ENCODE results near the gene CERT1.

The CERT1 gene

GRCh38 chr5:75463726-75464125 is 47.7 kb downstream of the CERT1 start:
- H3K4me1 ChIP-seq (ENCODE audit: control insufficient read depth, low read depth, low read length), result peaks cover 31% of the 10 kb centered on the region
- no peak overlapping the region for H3K18ac ChIP-seq (ENCODE audit: low read length)
- no peak overlapping the region for H4K5ac ChIP-seq (ENCODE audit: low read length)
- no peak overlapping the region for H3K23ac ChIP-seq (ENCODE audit: low read length)
- H3K27me3 ChIP-seq (ENCODE audit: insufficient read depth, low read length, poor library complexity), result no peaks in the 10 kb centered on the region
- no peak overlapping the region for H3K4ac ChIP-seq (ENCODE audit: low read depth, low read length)
- no peak overlapping the region for H2BK15ac ChIP-seq (replicated peaks; ENCODE audit: low read depth)
- no peak for DNase-seq
- H3K9ac ChIP-seq (ENCODE audit: low read length), result no peak overlapping the region
- no peak overlapping the region for H4K8ac ChIP-seq (ENCODE audit: low read depth, low read length)
- no peak overlapping the region for H3K56ac ChIP-seq (ENCODE audit: low read length)
- H3K4me2 ChIP-seq (ENCODE audit: low read length), result no peak overlapping the region
- peak overlapping the region; percentile 27 for H3K27ac ChIP-seq (ENCODE audit: low read depth, low read length)
- no CpG with 5 or more reads among the region's 2 CpGs for WGBS (ENCODE audit: extremely low coverage, insufficient coverage, low lambda C conversion rate)
- H3K4me3 ChIP-seq (ENCODE audit: low read length), result no peak overlapping the region
- H2BK120ac ChIP-seq (ENCODE audit: low read depth, low read length), result peak overlapping the region; percentile 46
- peaks cover 6% of the 10 kb centered on the region for H3K79me1 ChIP-seq (ENCODE audit: low read length)
- H2AK5ac ChIP-seq (ENCODE audit: low read length), result no peak overlapping the region
- peaks cover 7% of the 10 kb centered on the region for H3K79me2 ChIP-seq (ENCODE audit: control insufficient read depth, insufficient read depth, low read length)
- peak overlapping the region; percentile 8 for H2BK5ac ChIP-seq (ENCODE audit: low read length)
- H3K36me3 ChIP-seq (ENCODE audit: control insufficient read depth, insufficient read depth, low read length), result no peaks in the 10 kb centered on the region

GRCh38 chr5:75461679-75462078 is 49.8 kb downstream of the CERT1 start:
- H3K23ac ChIP-seq (ENCODE audit: low read length), result no peak overlapping the region
- no peak overlapping the region for H2BK120ac ChIP-seq (ENCODE audit: low read depth, low read length)
- no peak overlapping the region for H2AK5ac ChIP-seq (ENCODE audit: low read length)
- no peak overlapping the region for H3K9ac ChIP-seq (ENCODE audit: low read length)
- H4K5ac ChIP-seq (ENCODE audit: low read length), result no peak overlapping the region
- no peaks in the 10 kb centered on the region for H3K79me1 ChIP-seq (ENCODE audit: low read length)
- WGBS (ENCODE audit: extremely low coverage, insufficient coverage, low lambda C conversion rate), result no CpG with 5 or more reads among the region's 1 CpG
- H3K36me3 ChIP-seq (ENCODE audit: control insufficient read depth, insufficient read depth, low read length), result no peaks in the 10 kb centered on the region
- H4K8ac ChIP-seq (ENCODE audit: low read depth, low read length), result no peak overlapping the region
- peaks cover 2% of the 10 kb centered on the region for H3K79me2 ChIP-seq (ENCODE audit: control insufficient read depth, insufficient read depth, low read length)
- H3K18ac ChIP-seq (ENCODE audit: low read length), result no peak overlapping the region
- no peak overlapping the region for H3K4me3 ChIP-seq (ENCODE audit: low read length)
- no peak overlapping the region for H3K4ac ChIP-seq (ENCODE audit: low read depth, low read length)
- H2BK15ac ChIP-seq (replicated peaks; ENCODE audit: low read depth), result no peak overlapping the region
- no peak overlapping the region for H3K27ac ChIP-seq (ENCODE audit: low read depth, low read length)
- DNase-seq, result no peak
- no peaks in the 10 kb centered on the region for H3K27me3 ChIP-seq (ENCODE audit: insufficient read depth, low read length, poor library complexity)
- peaks cover 25% of the 10 kb centered on the region for H3K4me1 ChIP-seq (ENCODE audit: control insufficient read depth, low read depth, low read length)
- H3K4me2 ChIP-seq (ENCODE audit: low read length), result no peak overlapping the region
- no peak overlapping the region for H2BK5ac ChIP-seq (ENCODE audit: low read length)
- no peak overlapping the region for H3K56ac ChIP-seq (ENCODE audit: low read length)

- Histone ChIP-seq H2BK15ac (replicated peaks; ENCODE audit: low read depth) (peak overlapping the region; percentile 27), H3K79me2 (ENCODE audit: control insufficient read depth, insufficient read depth, low read length) (peaks cover 2% of the 10 kb centered on the region), H3K27me3 (ENCODE audit: insufficient read depth, low read length, poor library complexity) (no peaks in the 10 kb centered on the region), H3K4me2 (ENCODE audit: low read length) (no peak overlapping the region), H2BK120ac (ENCODE audit: low read depth, low read length) (no peak overlapping the region), H3K23ac (ENCODE audit: low read length) (no peak overlapping the region), H3K27ac (ENCODE audit: low read depth, low read length) (no peak overlapping the region), H3K4ac (ENCODE audit: low read depth, low read length) (no peak overlapping the region), H3K9ac (ENCODE audit: low read length) (no peak overlapping the region), H2AK5ac (ENCODE audit: low read length) (no peak overlapping the region), H3K18ac (ENCODE audit: low read length) (no peak overlapping the region), H2BK5ac (ENCODE audit: low read length) (no peak overlapping the region), H3K56ac (ENCODE audit: low read length) (peak overlapping the region; percentile 31), H3K79me1 (ENCODE audit: low read length) (no peaks in the 10 kb centered on the region), H3K4me1 (ENCODE audit: control insufficient read depth, low read depth, low read length) (peaks cover 21% of the 10 kb centered on the region), H3K4me3 (ENCODE audit: low read length) (no peak overlapping the region), H4K5ac (ENCODE audit: low read length) (no peak overlapping the region), H3K36me3 (ENCODE audit: control insufficient read depth, insufficient read depth, low read length) (no peaks in the 10 kb centered on the region), H4K8ac (ENCODE audit: low read depth, low read length) (no peak overlapping the region)
- no CpG with 5 or more reads among the region's 8 CpGs for WGBS (ENCODE audit: extremely low coverage, insufficient coverage, low lambda C conversion rate)
- no peak for DNase-seq
Observed at GRCh38 chr5:75460942-75461610, 50.4 kb downstream of the CERT1 start.

- Histone ChIP-seq H2BK5ac (ENCODE audit: low read length) (no peak overlapping the region), H2BK15ac (replicated peaks; ENCODE audit: low read depth) (no peak overlapping the region), H2AK5ac (ENCODE audit: low read length) (no peak overlapping the region), H3K4me2 (ENCODE audit: low read length) (no peak overlapping the region), H3K27ac (ENCODE audit: low read depth, low read length) (no peak overlapping the region), H3K9ac (ENCODE audit: low read length) (no peak overlapping the region), H3K23ac (ENCODE audit: low read length) (no peak overlapping the region), H3K18ac (ENCODE audit: low read length) (no peak overlapping the region), H3K4me3 (ENCODE audit: low read length) (no peak overlapping the region), H2BK120ac (ENCODE audit: low read depth, low read length) (no peak overlapping the region), H3K4ac (ENCODE audit: low read depth, low read length) (no peak overlapping the region), H3K27me3 (ENCODE audit: insufficient read depth, low read length, poor library complexity) (no peaks in the 10 kb centered on the region), H4K8ac (ENCODE audit: low read depth, low read length) (no peak overlapping the region), H3K4me1 (ENCODE audit: control insufficient read depth, low read depth, low read length) (peaks cover 18% of the 10 kb centered on the region), H3K79me2 (ENCODE audit: control insufficient read depth, insufficient read depth, low read length) (peaks cover 2% of the 10 kb centered on the region), H3K36me3 (ENCODE audit: control insufficient read depth, insufficient read depth, low read length) (no peaks in the 10 kb centered on the region), H3K79me1 (ENCODE audit: low read length) (no peaks in the 10 kb centered on the region), H3K56ac (ENCODE audit: low read length) (no peak overlapping the region), H4K5ac (ENCODE audit: low read length) (no peak overlapping the region)
- WGBS (ENCODE audit: extremely low coverage, insufficient coverage, low lambda C conversion rate), result no CpG with 5 or more reads among the region's 2 CpGs
- no peak for DNase-seq
Observed at GRCh38 chr5:75460532-75460931, 50.9 kb downstream of the CERT1 start.

GRCh38 chr5:75457691-75458090 is 53.7 kb downstream of the CERT1 start:
- no peaks in the 10 kb centered on the region for H3K27me3 ChIP-seq (ENCODE audit: insufficient read depth, low read length, poor library complexity)
- H3K4me1 ChIP-seq (ENCODE audit: control insufficient read depth, low read depth, low read length), result peaks cover 4% of the 10 kb centered on the region

GRCh38 chr5:75457161-75457560 is 54.3 kb downstream of the CERT1 start:
- H3K27ac ChIP-seq (ENCODE audit: low read depth, low read length), result no peak overlapping the region
- no peak overlapping the region for H2BK120ac ChIP-seq (ENCODE audit: low read depth, low read length)
- no peak overlapping the region for H3K9ac ChIP-seq (ENCODE audit: low read length)
- no peaks in the 10 kb centered on the region for H3K36me3 ChIP-seq (ENCODE audit: control insufficient read depth, insufficient read depth, low read length)
- H4K8ac ChIP-seq (ENCODE audit: low read depth, low read length), result no peak overlapping the region
- H2AK5ac ChIP-seq (ENCODE audit: low read length), result no peak overlapping the region
- no peak overlapping the region for H2BK5ac ChIP-seq (ENCODE audit: low read length)
- no peak overlapping the region for H3K56ac ChIP-seq (ENCODE audit: low read length)
- H3K18ac ChIP-seq (ENCODE audit: low read length), result no peak overlapping the region
- no peak overlapping the region for H3K4me2 ChIP-seq (ENCODE audit: low read length)
- no peak overlapping the region for H3K4ac ChIP-seq (ENCODE audit: low read depth, low read length)
- WGBS (ENCODE audit: extremely low coverage, insufficient coverage, low lambda C conversion rate), result no CpG with 5 or more reads among the region's 1 CpG
- no peaks in the 10 kb centered on the region for H3K27me3 ChIP-seq (ENCODE audit: insufficient read depth, low read length, poor library complexity)
- no peak overlapping the region for H3K4me3 ChIP-seq (ENCODE audit: low read length)
- H3K23ac ChIP-seq (ENCODE audit: low read length), result no peak overlapping the region
- no peak for DNase-seq
- H2BK15ac ChIP-seq (replicated peaks; ENCODE audit: low read depth), result no peak overlapping the region
- no peaks in the 10 kb centered on the region for H3K79me1 ChIP-seq (ENCODE audit: low read length)
- no peaks in the 10 kb centered on the region for H3K79me2 ChIP-seq (ENCODE audit: control insufficient read depth, insufficient read depth, low read length)
- H3K4me1 ChIP-seq (ENCODE audit: control insufficient read depth, low read depth, low read length), result peaks cover 3% of the 10 kb centered on the region
- no peak overlapping the region for H4K5ac ChIP-seq (ENCODE audit: low read length)

More at GRCh38 chr5:75457691-75458090, 53.7 kb downstream of the CERT1 start:
- Histone ChIP-seq H3K56ac (ENCODE audit: low read length) (no peak overlapping the region), H2BK5ac (ENCODE audit: low read length) (no peak overlapping the region), H3K36me3 (ENCODE audit: control insufficient read depth, insufficient read depth, low read length) (no peaks in the 10 kb centered on the region), H3K23ac (ENCODE audit: low read length) (no peak overlapping the region), H3K9ac (ENCODE audit: low read length) (no peak overlapping the region), H3K4ac (ENCODE audit: low read depth, low read length) (no peak overlapping the region), H3K27ac (ENCODE audit: low read depth, low read length) (no peak overlapping the region), H3K18ac (ENCODE audit: low read length) (no peak overlapping the region), H3K4me3 (ENCODE audit: low read length) (no peak overlapping the region), H2BK15ac (replicated peaks; ENCODE audit: low read depth) (no peak overlapping the region), H2BK120ac (ENCODE audit: low read depth, low read length) (no peak overlapping the region), H2AK5ac (ENCODE audit: low read length) (no peak overlapping the region), H3K79me1 (ENCODE audit: low read length) (no peaks in the 10 kb centered on the region), H4K5ac (ENCODE audit: low read length) (no peak overlapping the region), H3K4me2 (ENCODE audit: low read length) (no peak overlapping the region), H4K8ac (ENCODE audit: low read depth, low read length) (no peak overlapping the region), H3K79me2 (ENCODE audit: control insufficient read depth, insufficient read depth, low read length) (no peaks in the 10 kb centered on the region)
- no peak for DNase-seq
- no CpG with 5 or more reads among the region's 8 CpGs for whole genome bisulfite sequencing (ENCODE audit: extremely low coverage, insufficient coverage, low lambda C conversion rate)

All from mesendoderm (in vitro differentiated cells).